SK-N-MC (cell line): ENCODE data around the gene TMEM87B.

Experiments used
- EZH2 ChIP-seq: fragments of 200-600 bp; sonication (generic); IDR thresholded peaks from one replicate; pipeline ENCODE4 v1.6.1; 2017; ENCODE audit warnings: antibody characterized with exemption
- FOXP2 ChIP-seq: optimal IDR thresholded peaks from 2 replicates; pipeline ENCODE3; 2011; ENCODE audit warnings: mild to moderate bottlenecking, moderate library complexity; ENCODE audit not compliant: insufficient read depth; ENCODE audit errors: extremely low read length, control extremely low read depth
- POLR2AphosphoS5 ChIP-seq: IDR thresholded peaks from 2 replicates; pipeline ENCODE4 v1.6.1; 2012; ENCODE audit warnings: mild to moderate bottlenecking, low read depth, low read length, borderline replicate concordance

DNA sequence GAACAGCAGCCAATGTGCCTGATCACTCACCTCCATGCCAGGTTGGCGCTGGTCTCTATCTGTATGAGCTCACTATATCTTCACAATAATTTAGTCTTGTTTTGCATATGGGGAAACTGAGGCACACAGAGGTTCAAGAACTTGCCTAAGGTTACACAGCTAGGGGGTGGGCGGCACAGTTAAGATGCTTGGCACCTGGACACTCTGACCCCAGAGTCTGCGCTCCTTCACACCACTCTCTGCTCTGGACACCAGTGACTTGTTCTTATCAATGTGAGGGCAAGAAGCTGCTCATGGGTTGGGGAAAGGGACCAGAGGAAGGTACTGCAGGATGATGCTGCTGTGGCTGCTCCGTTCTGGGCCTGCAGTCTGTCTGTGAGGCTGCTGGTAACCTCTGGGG is 110.2 kb downstream of the TMEM87B start:
- no peak for TF ChIP-seq EZH2
- no peak for TF ChIP-seq POLR2AphosphoS5
- TF ChIP-seq FOXP2: no peak
